ENCODE measurements around the gene PDK4.
"Not testable (repeated sequence)": the region's sequence is repeated elsewhere in the genome, so short reads cannot be mapped to it uniquely, and the experiment has no call there.

Gene PDK4

GRCh38 chr7:95558864-95559263 lies 37.5 kb downstream of the PDK4 start:
- Histone ChIP-seq H3K9me3 (replicated peaks; ENCODE audit: low read length) (no peaks in the 10 kb centered on the region), H3K4me2 (ENCODE audit: low read length) (no peak overlapping the region), H3K9ac (ENCODE audit: low read depth, low read length) (no peak overlapping the region), H3K36me3 (ENCODE audit: insufficient read depth, low read length) (no peaks in the 10 kb centered on the region), H3K4me3 (ENCODE audit: low read length) (no peak overlapping the region), H3K4me1 (ENCODE audit: control insufficient read depth, insufficient read depth, low read length) (no peaks in the 10 kb centered on the region), H3K27me3 (ENCODE audit: control insufficient read depth, insufficient read depth, low read length) (peaks cover 5% of the 10 kb centered on the region)

DNA sequence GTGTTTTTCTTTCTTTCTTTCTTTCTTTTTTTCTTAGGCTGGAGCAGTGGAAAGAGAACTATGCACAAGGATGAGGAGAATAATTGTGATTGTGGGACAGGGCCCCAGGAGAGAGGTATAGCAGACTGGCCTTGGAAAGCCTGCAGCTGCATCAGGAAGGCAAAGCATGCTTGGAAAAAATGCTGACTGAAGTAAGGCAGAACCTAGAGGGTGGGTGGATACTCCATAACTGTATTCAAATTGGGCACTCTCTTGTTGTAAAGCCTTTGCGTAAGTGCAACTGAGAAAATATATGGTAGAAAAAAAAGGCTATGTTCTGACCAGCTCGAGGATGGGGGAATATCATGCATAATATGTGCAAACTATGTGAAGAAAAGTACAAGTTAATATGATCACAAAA lies 39.5 kb downstream of the PDK4 start:
- H3K36me3 ChIP-seq (ENCODE audit: insufficient read depth, low read length): no peaks in the 10 kb centered on the region
- peaks cover 5% of the 10 kb centered on the region for H3K27me3 ChIP-seq (ENCODE audit: control insufficient read depth, insufficient read depth, low read length)
- no peak overlapping the region for H3K9ac ChIP-seq (ENCODE audit: low read depth, low read length)
- H3K4me3 ChIP-seq (ENCODE audit: low read length): no peak overlapping the region
- H3K4me1 ChIP-seq (ENCODE audit: control insufficient read depth, insufficient read depth, low read length): no peaks in the 10 kb centered on the region
- no peak overlapping the region for H3K4me2 ChIP-seq (ENCODE audit: low read length)
- H3K9me3 ChIP-seq (replicated peaks; ENCODE audit: low read length): no peaks in the 10 kb centered on the region

GRCh38 chr7:95553939-95554338 lies 42.4 kb downstream of the PDK4 start:
- peaks cover 4% of the 10 kb centered on the region for H3K27me3 ChIP-seq (ENCODE audit: control insufficient read depth, insufficient read depth, low read length)
- no peak overlapping the region for H3K9ac ChIP-seq (ENCODE audit: low read depth, low read length)
- no peak overlapping the region for H3K4me2 ChIP-seq (ENCODE audit: low read length)
- H3K4me3 ChIP-seq (ENCODE audit: low read length): no peak overlapping the region
- H3K4me1 ChIP-seq (ENCODE audit: control insufficient read depth, insufficient read depth, low read length): peaks cover 16% of the 10 kb centered on the region
- no peaks in the 10 kb centered on the region for H3K36me3 ChIP-seq (ENCODE audit: insufficient read depth, low read length)
- no peaks in the 10 kb centered on the region for H3K9me3 ChIP-seq (replicated peaks; ENCODE audit: low read length)

DNA sequence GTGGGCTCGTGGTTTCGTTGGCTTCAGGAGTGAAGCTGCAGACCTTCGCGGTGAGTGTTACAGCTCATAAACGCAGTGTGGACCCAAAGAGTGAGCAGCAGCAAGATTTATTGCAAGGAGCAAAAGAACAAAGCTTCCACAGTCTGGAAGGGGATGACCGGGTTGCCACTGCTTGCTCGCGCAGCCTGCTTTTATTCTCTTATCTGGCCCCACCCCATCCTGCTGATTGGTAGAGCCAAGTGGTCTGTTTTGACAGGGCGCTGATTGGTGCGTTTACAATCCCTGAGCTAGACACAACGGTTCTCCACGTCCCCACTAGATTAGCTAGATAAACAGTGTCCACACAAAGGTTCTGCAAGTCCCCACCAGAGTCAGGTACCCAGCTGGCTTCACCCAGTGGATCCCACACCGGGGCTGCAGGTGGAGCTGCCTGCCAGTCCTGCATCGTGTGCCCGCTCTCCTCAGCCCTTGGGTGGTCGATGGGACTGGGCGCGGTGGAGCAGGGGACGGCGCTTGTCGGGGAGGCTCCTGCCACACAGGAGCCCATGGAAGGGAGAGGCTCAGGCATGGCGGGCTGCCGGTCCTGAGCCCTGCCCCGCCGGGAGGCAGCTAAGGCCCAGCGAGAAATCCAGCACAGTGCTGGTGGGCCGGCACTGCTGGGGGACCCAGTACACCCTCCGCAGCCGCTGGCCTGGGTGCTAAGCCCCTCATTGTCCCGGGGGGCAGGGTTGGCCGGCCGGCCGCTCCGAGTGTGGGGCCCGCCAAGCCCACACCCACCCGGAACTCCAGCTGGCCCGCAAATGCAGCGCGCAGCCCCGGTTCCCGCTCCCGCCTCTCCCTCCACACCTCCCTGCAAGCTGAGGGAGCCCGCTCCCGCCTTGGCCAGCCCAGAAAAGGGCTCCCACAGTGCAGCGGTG lies 44.0 kb downstream of the PDK4 start:
- H3K9me3 ChIP-seq (replicated peaks; ENCODE audit: low read length); H3K36me3 ChIP-seq (ENCODE audit: insufficient read depth, low read length); H3K27me3 ChIP-seq (ENCODE audit: control insufficient read depth, insufficient read depth, low read length); H3K4me2 ChIP-seq (ENCODE audit: low read length); H3K4me3 ChIP-seq (ENCODE audit: low read length); H3K9ac ChIP-seq (ENCODE audit: low read depth, low read length): not testable (repeated sequence)
- H3K4me1 ChIP-seq (ENCODE audit: control insufficient read depth, insufficient read depth, low read length): peaks cover 16% of the 10 kb centered on the region

- Histone ChIP-seq H3K4me2 (ENCODE audit: low read length) (peak overlapping the region; percentile 58), H3K4me1 (ENCODE audit: control insufficient read depth, insufficient read depth, low read length) (peaks cover 16% of the 10 kb centered on the region), H3K4me3 (ENCODE audit: low read length) (peak overlapping the region; percentile 23), H3K36me3 (ENCODE audit: insufficient read depth, low read length) (no peaks in the 10 kb centered on the region), H3K27me3 (ENCODE audit: control insufficient read depth, insufficient read depth, low read length) (no peaks in the 10 kb centered on the region), H3K9ac (ENCODE audit: low read depth, low read length) (peak overlapping the region; percentile 8), H3K9me3 (replicated peaks; ENCODE audit: low read length) (no peaks in the 10 kb centered on the region)
These were observed 45.8 kb downstream of the PDK4 start for GRCh38 chr7:95550546-95550945.

GRCh38 chr7:95549818-95550529 lies 46.3 kb downstream of the PDK4 start:
- Histone ChIP-seq H3K4me2 (ENCODE audit: low read length) (peak overlapping the region; percentile 58), H3K27me3 (ENCODE audit: control insufficient read depth, insufficient read depth, low read length) (no peaks in the 10 kb centered on the region), H3K36me3 (ENCODE audit: insufficient read depth, low read length) (no peaks in the 10 kb centered on the region), H3K4me3 (ENCODE audit: low read length) (peak overlapping the region; percentile 23), H3K4me1 (ENCODE audit: control insufficient read depth, insufficient read depth, low read length) (peaks cover 21% of the 10 kb centered on the region), H3K9ac (ENCODE audit: low read depth, low read length) (peak overlapping the region; percentile 8), H3K9me3 (replicated peaks; ENCODE audit: low read length) (no peaks in the 10 kb centered on the region)

GRCh38 chr7:95547361-95548348 lies 48.7 kb downstream of the PDK4 start:
- peaks cover 21% of the 10 kb centered on the region for H3K4me1 ChIP-seq (ENCODE audit: control insufficient read depth, insufficient read depth, low read length)
- H3K4me2 ChIP-seq (ENCODE audit: low read length): no peak overlapping the region
- no peaks in the 10 kb centered on the region for H3K36me3 ChIP-seq (ENCODE audit: insufficient read depth, low read length)
- H3K4me3 ChIP-seq (ENCODE audit: low read length): no peak overlapping the region
- peaks cover 4% of the 10 kb centered on the region for H3K27me3 ChIP-seq (ENCODE audit: control insufficient read depth, insufficient read depth, low read length)
- H3K9me3 ChIP-seq (replicated peaks; ENCODE audit: low read length): no peaks in the 10 kb centered on the region
- no peak overlapping the region for H3K9ac ChIP-seq (ENCODE audit: low read depth, low read length)

DNA sequence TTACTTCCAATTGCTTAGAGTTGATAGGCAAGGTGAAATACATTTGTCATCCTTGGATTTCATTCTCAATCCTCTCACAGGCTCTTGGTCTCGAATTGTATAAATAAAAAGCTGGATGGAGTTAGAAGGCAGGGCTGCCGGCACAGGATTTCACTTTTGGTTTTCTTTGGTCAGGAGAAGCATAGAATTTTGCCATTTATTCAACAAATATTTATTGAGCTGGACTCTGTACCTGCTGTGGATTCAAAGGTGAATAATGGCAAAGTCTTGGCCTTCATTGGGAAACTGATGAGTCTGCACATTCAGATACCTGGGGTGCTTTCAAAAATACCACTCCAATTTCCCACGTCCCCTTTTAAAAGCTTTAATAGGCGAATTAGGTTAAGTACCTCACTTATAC lies 49.7 kb downstream of the PDK4 start:
- Histone ChIP-seq H3K36me3 (ENCODE audit: insufficient read depth, low read length) (no peaks in the 10 kb centered on the region), H3K27me3 (ENCODE audit: control insufficient read depth, insufficient read depth, low read length) (peaks cover 5% of the 10 kb centered on the region), H3K4me3 (ENCODE audit: low read length) (no peak overlapping the region), H3K4me1 (ENCODE audit: control insufficient read depth, insufficient read depth, low read length) (peaks cover 21% of the 10 kb centered on the region), H3K9ac (ENCODE audit: low read depth, low read length) (no peak overlapping the region), H3K4me2 (ENCODE audit: low read length) (no peak overlapping the region), H3K9me3 (replicated peaks; ENCODE audit: low read length) (no peaks in the 10 kb centered on the region)

DNA sequence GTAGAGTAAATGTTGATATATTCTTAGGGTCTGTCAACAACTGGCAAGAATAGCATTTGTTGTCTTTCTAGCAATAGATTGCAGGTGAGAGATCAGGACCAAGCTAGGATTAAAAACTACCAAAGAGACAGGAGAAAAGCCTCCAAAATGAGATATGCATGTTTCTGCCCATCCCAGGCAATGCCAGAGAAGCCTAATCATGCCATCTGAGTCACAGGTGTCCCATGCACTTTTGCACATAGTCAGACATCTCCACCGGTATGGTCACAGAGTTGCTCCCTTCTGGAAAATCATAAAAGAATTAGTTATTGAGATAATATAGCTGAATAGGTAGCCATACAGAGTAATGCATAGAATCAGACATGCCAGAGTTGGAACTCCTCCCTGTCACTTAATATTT lies 50.6 kb downstream of the PDK4 start:
- H3K9me3 ChIP-seq (replicated peaks; ENCODE audit: low read length): no peaks in the 10 kb centered on the region
- peak overlapping the region; percentile 80 for H3K4me2 ChIP-seq (ENCODE audit: low read length)
- peak overlapping the region; percentile 59 for H3K4me3 ChIP-seq (ENCODE audit: low read length)
- peak overlapping the region; percentile 70 for H3K9ac ChIP-seq (ENCODE audit: low read depth, low read length)
- peaks cover 9% of the 10 kb centered on the region for H3K27me3 ChIP-seq (ENCODE audit: control insufficient read depth, insufficient read depth, low read length)
- H3K36me3 ChIP-seq (ENCODE audit: insufficient read depth, low read length): no peaks in the 10 kb centered on the region
- H3K4me1 ChIP-seq (ENCODE audit: control insufficient read depth, insufficient read depth, low read length): peaks cover 18% of the 10 kb centered on the region

DNA sequence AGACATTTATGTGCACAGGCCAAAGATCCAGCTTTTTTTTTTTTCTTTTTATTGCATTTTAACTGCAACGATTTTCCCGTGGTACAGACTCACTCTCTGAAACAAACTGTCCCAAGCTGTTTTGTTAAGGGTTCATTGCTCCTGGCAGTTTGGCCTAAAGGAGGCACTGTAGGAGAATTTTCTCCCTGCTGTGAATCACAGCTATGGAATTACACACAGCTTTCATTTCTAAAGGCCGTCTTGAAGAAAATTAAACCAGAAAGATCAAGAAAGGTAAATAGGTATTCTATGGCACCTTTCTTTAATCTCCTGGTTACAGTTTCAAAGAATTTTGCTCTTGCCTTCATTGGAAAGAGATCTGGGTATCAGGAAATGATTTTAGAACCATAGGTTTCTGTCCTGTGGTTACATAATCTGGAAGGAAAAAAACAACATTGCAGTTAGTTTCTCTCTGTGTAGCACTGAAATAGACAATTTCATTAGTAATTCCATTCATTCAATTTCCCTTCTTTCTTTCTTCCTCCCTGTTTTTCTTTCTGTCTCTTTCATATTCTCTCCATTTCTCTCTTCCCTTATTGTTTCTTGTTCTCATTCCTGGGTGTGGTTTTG lies 51.2 kb downstream of the PDK4 start:
- Histone ChIP-seq H3K27me3 (ENCODE audit: control insufficient read depth, insufficient read depth, low read length) (peaks cover 15% of the 10 kb centered on the region), H3K4me2 (ENCODE audit: low read length) (peak overlapping the region; percentile 80), H3K36me3 (ENCODE audit: insufficient read depth, low read length) (no peaks in the 10 kb centered on the region), H3K9me3 (replicated peaks; ENCODE audit: low read length) (no peaks in the 10 kb centered on the region), H3K9ac (ENCODE audit: low read depth, low read length) (peak overlapping the region; percentile 70), H3K4me3 (ENCODE audit: low read length) (peak overlapping the region; percentile 59), H3K4me1 (ENCODE audit: control insufficient read depth, insufficient read depth, low read length) (peaks cover 13% of the 10 kb centered on the region)

All from skeletal muscle satellite cell (primary cell).